ENCODE measurements around the gene EEF1G. TPM values are rescaled to one million over a fixed set of nuclear protein-coding genes. Genes with fewer than 3 reads are reported as not detected.

Gene EEF1G
- total RNA-seq, 2 experiments from 2014 or later = 1,778 to 2,328 TPM

- DNase-seq (ENCODE audit: low spot score) = no peak
- intact Hi-C loops (cut with micrococcal nuclease; ENCODE audit: unreplicated experiment) = no loop called here
- no peak overlapping the region for H3K27ac ChIP-seq (ENCODE audit: low read depth, low read length, poor library complexity, severe bottlenecking)
- no peaks in the 10 kb centered on the region for H3K4me1 ChIP-seq (ENCODE audit: insufficient read depth, low read length, poor library complexity, severe bottlenecking)
- peaks cover 95% of the 10 kb centered on the region for H3K36me3 ChIP-seq (ENCODE audit: insufficient read depth, low read length)
- no peaks in the 10 kb centered on the region for H4K20me1 ChIP-seq (ENCODE audit: insufficient read depth, low read length)
- no peaks in the 10 kb centered on the region for H3K9me3 ChIP-seq (ENCODE audit: low read length)
- POLR2A ChIA-PET = interaction anchor here (1.4 kb wide), 1 partner anchor 10 kb away, joined by 4 read pairs; the partner anchor contains the start of gene TUT1
- BruUV-seq (replicated peaks) = no TSS peak
- H2AFZ ChIP-seq (ENCODE audit: low read length) = no peak overlapping the region
- no peaks in the 10 kb centered on the region for H3K9me2 ChIP-seq (ENCODE audit: insufficient read depth, low read length)
- no peak overlapping the region for H3K4me3 ChIP-seq (ENCODE audit: low read depth, low read length, poor library complexity, severe bottlenecking)
- TF ChIP-seq, protein P1, sequence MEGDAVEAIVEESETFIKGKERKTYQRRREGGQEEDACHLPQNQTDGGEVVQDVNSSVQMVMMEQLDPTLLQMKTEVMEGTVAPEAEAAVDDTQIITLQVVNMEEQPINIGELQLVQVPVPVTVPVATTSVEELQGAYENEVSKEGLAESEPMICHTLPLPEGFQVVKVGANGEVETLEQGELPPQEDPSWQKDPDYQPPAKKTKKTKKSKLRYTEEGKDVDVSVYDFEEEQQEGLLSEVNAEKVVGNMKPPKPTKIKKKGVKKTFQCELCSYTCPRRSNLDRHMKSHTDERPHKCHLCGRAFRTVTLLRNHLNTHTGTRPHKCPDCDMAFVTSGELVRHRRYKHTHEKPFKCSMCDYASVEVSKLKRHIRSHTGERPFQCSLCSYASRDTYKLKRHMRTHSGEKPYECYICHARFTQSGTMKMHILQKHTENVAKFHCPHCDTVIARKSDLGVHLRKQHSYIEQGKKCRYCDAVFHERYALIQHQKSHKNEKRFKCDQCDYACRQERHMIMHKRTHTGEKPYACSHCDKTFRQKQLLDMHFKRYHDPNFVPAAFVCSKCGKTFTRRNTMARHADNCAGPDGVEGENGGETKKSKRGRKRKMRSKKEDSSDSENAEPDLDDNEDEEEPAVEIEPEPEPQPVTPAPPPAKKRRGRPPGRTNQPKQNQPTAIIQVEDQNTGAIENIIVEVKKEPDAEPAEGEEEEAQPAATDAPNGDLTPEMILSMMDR (conservative IDR thresholded peaks at IDR 0.05; ENCODE audit: low read length) = no peak
- TF ChIP-seq EZH2phosphoT487 (IDR thresholded peaks at IDR 0.05; ENCODE audit: borderline replicate concordance, low read depth, low read length) = no peak
- CTCF ChIA-PET (ENCODE audit: unreplicated experiment) = no interaction called here
- no peaks in the 10 kb centered on the region; the same call in 1 of the 2 replicates for H3K79me2 ChIP-seq (ENCODE audit: insufficient read depth, low read depth, low read length)
- no peak overlapping the region for H3K4me2 ChIP-seq (ENCODE audit: low read length)
Observed at GRCh38 chr11:62580959-62581715, 7.4 kb upstream of the EEF1G start.

DNA sequence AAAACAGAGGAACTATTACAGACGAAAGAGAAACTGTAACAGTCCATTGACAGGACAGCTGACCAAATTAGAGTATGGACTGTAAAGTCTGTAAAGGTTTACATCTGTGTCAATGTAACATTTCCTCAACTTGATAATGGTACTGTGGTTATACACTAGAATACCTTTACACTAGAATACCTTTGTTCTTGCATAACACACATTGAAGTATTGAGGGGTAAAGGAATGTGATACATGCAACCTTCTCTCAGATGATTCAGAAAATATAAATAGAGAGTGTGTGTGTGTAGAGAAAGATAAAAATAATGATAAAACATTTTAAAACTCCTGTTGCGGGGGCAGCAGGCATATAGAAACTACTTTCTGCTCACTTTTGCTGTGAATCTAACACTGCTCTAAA is 5.6 kb upstream of the EEF1G start:
- peaks cover 6% of the 10 kb centered on the region; the same call in 1 of the 2 replicates for H3K79me2 ChIP-seq (ENCODE audit: insufficient read depth, low read depth, low read length)

More for the DNA sequence above, 5.6 kb upstream of the EEF1G start:
- no peak overlapping the region for H3K4me2 ChIP-seq (ENCODE audit: low read length)
- H3K9me3 ChIP-seq (ENCODE audit: low read length) = no peaks in the 10 kb centered on the region
- H3K9me2 ChIP-seq (ENCODE audit: insufficient read depth, low read length) = no peaks in the 10 kb centered on the region
- no TSS peak for BruUV-seq (replicated peaks)
- DNase-seq (ENCODE audit: low spot score) = no peak
- ChIA-PET POLR2A (interaction anchor here (1.8 kb wide), 1 partner anchor 12 kb away, joined by 5 read pairs; the partner anchor contains the start of gene TUT1), CTCF (ENCODE audit: unreplicated experiment) (no interaction called here)
- no peak overlapping the region for H3K27ac ChIP-seq (ENCODE audit: low read depth, low read length, poor library complexity, severe bottlenecking)
- H3K4me3 ChIP-seq (ENCODE audit: low read depth, low read length, poor library complexity, severe bottlenecking) = no peak overlapping the region
- H3K36me3 ChIP-seq (ENCODE audit: insufficient read depth, low read length) = peaks cover 95% of the 10 kb centered on the region
- H3K4me1 ChIP-seq (ENCODE audit: insufficient read depth, low read length, poor library complexity, severe bottlenecking) = peaks cover 13% of the 10 kb centered on the region
- H2AFZ ChIP-seq (ENCODE audit: low read length) = no peak overlapping the region
- TF ChIP-seq, protein P1 (conservative IDR thresholded peaks at IDR 0.05; ENCODE audit: low read length) = no peak
- TF ChIP-seq EZH2phosphoT487 (IDR thresholded peaks at IDR 0.05; ENCODE audit: borderline replicate concordance, low read depth, low read length) = no peak
- intact Hi-C loops (cut with micrococcal nuclease; ENCODE audit: unreplicated experiment) = no loop called here
- H4K20me1 ChIP-seq (ENCODE audit: insufficient read depth, low read length) = no peaks in the 10 kb centered on the region

Measured in OCI-LY7 (cell line).